Measurements from ENCODE around the gene DTD1.

- TF ChIP-seq CTCF (conservative IDR thresholded peaks at IDR 0.05; ENCODE audit: low read length) (no peak), EZH2phosphoT487 (IDR thresholded peaks at IDR 0.05; ENCODE audit: borderline replicate concordance) (no peak)
Measured at GRCh38 chr20:18740726-18741125, 152.9 kb downstream of the DTD1 start.

Measured in Loucy (cell line).